Activated naive CD4-positive, alpha-beta T cell treated with anti-CD3 and anti-CD28 coated beads, Interleukin-2, amount 50 U/mL, for 24 hours (primary cell): Measurements from ENCODE around the gene USP25.
A peak's percentile ranks its signal among the peaks of the same experiment; 100 is the strongest.

Source experiments
- H3K27ac Mint-ChIP-seq: one replicate; pipeline ENCODE4 v1.8.0; 2021; ENCODE audit warnings: mild to moderate bottlenecking, mixed read lengths
- H3K27me3 Mint-ChIP-seq: one replicate; pipeline ENCODE4 v1.8.0; 2021; ENCODE audit warnings: mixed read lengths
- H3K36me3 Mint-ChIP-seq: one replicate; pipeline ENCODE4 v1.8.0; 2021; ENCODE audit warnings: mixed read lengths
- H3K4me1 Mint-ChIP-seq: one replicate; pipeline ENCODE4 v1.8.0; 2021; ENCODE audit warnings: mixed read lengths
- H3K4me3 Mint-ChIP-seq: one replicate; pipeline ENCODE4 v1.8.0; 2021; ENCODE audit warnings: mild to moderate bottlenecking, mixed read lengths
- H3K9me3 Mint-ChIP-seq: one replicate; pipeline ENCODE4 v1.8.0; 2021; ENCODE audit warnings: mixed read lengths

The USP25 gene

GRCh38 chr21:15748586-15748985, 18.8 kb downstream of the USP25 start:
- H3K4me3 Mint-ChIP-seq, result no peak overlapping the region

GRCh38 chr21:15749082-15749860, 19.5 kb downstream of the USP25 start:
- no peaks in the 10 kb centered on the region for H3K9me3 Mint-ChIP-seq
- H3K4me1 Mint-ChIP-seq, result peaks cover 86% of the 10 kb centered on the region
- H3K27ac Mint-ChIP-seq, result peak overlapping the region; percentile 75
- H3K36me3 Mint-ChIP-seq, result peaks cover 8% of the 10 kb centered on the region
- H3K4me3 Mint-ChIP-seq, result peak overlapping the region; percentile 51
- no peaks in the 10 kb centered on the region for H3K27me3 Mint-ChIP-seq

More at GRCh38 chr21:15748586-15748985, 18.8 kb downstream of the USP25 start:
- H3K4me1 Mint-ChIP-seq, result peaks cover 86% of the 10 kb centered on the region
- H3K9me3 Mint-ChIP-seq, result no peaks in the 10 kb centered on the region
- no peak overlapping the region for H3K27ac Mint-ChIP-seq
- no peaks in the 10 kb centered on the region for H3K27me3 Mint-ChIP-seq
- H3K36me3 Mint-ChIP-seq, result peaks cover 8% of the 10 kb centered on the region

- no peaks in the 10 kb centered on the region for H3K9me3 Mint-ChIP-seq
- peaks cover 87% of the 10 kb centered on the region for H3K4me1 Mint-ChIP-seq
- H3K36me3 Mint-ChIP-seq, result peaks cover 10% of the 10 kb centered on the region
- H3K27me3 Mint-ChIP-seq, result no peaks in the 10 kb centered on the region
- H3K27ac Mint-ChIP-seq, result peak overlapping the region; percentile 30
- H3K4me3 Mint-ChIP-seq, result peak overlapping the region; percentile 31
Measured at GRCh38 chr21:15749861-15750159, 20.0 kb downstream of the USP25 start.

GRCh38 chr21:15751037-15751436, 21.3 kb downstream of the USP25 start:
- no peaks in the 10 kb centered on the region for H3K27me3 Mint-ChIP-seq
- H3K36me3 Mint-ChIP-seq, result peaks cover 6% of the 10 kb centered on the region
- no peaks in the 10 kb centered on the region for H3K9me3 Mint-ChIP-seq
- peaks cover 89% of the 10 kb centered on the region for H3K4me1 Mint-ChIP-seq
- H3K27ac Mint-ChIP-seq, result peak overlapping the region; percentile 21
- no peak overlapping the region for H3K4me3 Mint-ChIP-seq

- Mint-ChIP-seq H3K27me3 (no peaks in the 10 kb centered on the region), H3K4me3 (no peak overlapping the region), H3K27ac (no peak overlapping the region), H3K4me1 (peaks cover 91% of the 10 kb centered on the region), H3K36me3 (peaks cover 6% of the 10 kb centered on the region), H3K9me3 (no peaks in the 10 kb centered on the region)
Measured at GRCh38 chr21:15751546-15751945, 21.8 kb downstream of the USP25 start.

GRCh38 chr21:15752763-15753407, 23.1 kb downstream of the USP25 start:
- Mint-ChIP-seq H3K4me1 (peaks cover 92% of the 10 kb centered on the region), H3K4me3 (no peak overlapping the region), H3K27ac (peak overlapping the region; percentile 38)

GRCh38 chr21:15753741-15754140, 24.0 kb downstream of the USP25 start:
- H3K9me3 Mint-ChIP-seq, result peaks cover 7% of the 10 kb centered on the region
- no peak overlapping the region for H3K27ac Mint-ChIP-seq
- H3K4me1 Mint-ChIP-seq, result peaks cover 94% of the 10 kb centered on the region
- H3K4me3 Mint-ChIP-seq, result no peak overlapping the region
- no peaks in the 10 kb centered on the region for H3K27me3 Mint-ChIP-seq
- H3K36me3 Mint-ChIP-seq, result peaks cover 20% of the 10 kb centered on the region

More at GRCh38 chr21:15752763-15753407, 23.1 kb downstream of the USP25 start:
- no peaks in the 10 kb centered on the region for H3K27me3 Mint-ChIP-seq
- H3K36me3 Mint-ChIP-seq, result peaks cover 17% of the 10 kb centered on the region
- H3K9me3 Mint-ChIP-seq, result peaks cover 7% of the 10 kb centered on the region

GRCh38 chr21:15754640-15755039, 24.9 kb downstream of the USP25 start:
- Mint-ChIP-seq H3K27ac (no peak overlapping the region), H3K9me3 (peaks cover 7% of the 10 kb centered on the region), H3K36me3 (peaks cover 16% of the 10 kb centered on the region), H3K4me1 (peaks cover 90% of the 10 kb centered on the region), H3K4me3 (peak overlapping the region; percentile 1), H3K27me3 (no peaks in the 10 kb centered on the region)

GRCh38 chr21:15755125-15755524, 25.3 kb downstream of the USP25 start:
- Mint-ChIP-seq H3K4me3 (no peak overlapping the region), H3K36me3 (peaks cover 17% of the 10 kb centered on the region), H3K27ac (no peak overlapping the region), H3K4me1 (peaks cover 90% of the 10 kb centered on the region), H3K9me3 (peaks cover 7% of the 10 kb centered on the region), H3K27me3 (no peaks in the 10 kb centered on the region)

- no peak overlapping the region for H3K4me3 Mint-ChIP-seq
- H3K27ac Mint-ChIP-seq, result no peak overlapping the region
- peaks cover 13% of the 10 kb centered on the region for H3K9me3 Mint-ChIP-seq
- H3K4me1 Mint-ChIP-seq, result peaks cover 91% of the 10 kb centered on the region
- H3K36me3 Mint-ChIP-seq, result peaks cover 35% of the 10 kb centered on the region
- no peaks in the 10 kb centered on the region for H3K27me3 Mint-ChIP-seq
Measured at GRCh38 chr21:15759469-15759868, 29.7 kb downstream of the USP25 start.

GRCh38 chr21:15761507-15762100, 31.8 kb downstream of the USP25 start:
- Mint-ChIP-seq H3K27ac (peak overlapping the region; percentile 44), H3K36me3 (peaks cover 38% of the 10 kb centered on the region)

GRCh38 chr21:15763359-15763758, 33.6 kb downstream of the USP25 start:
- peaks cover 82% of the 10 kb centered on the region for H3K4me1 Mint-ChIP-seq
- H3K27me3 Mint-ChIP-seq, result no peaks in the 10 kb centered on the region
- peaks cover 34% of the 10 kb centered on the region for H3K36me3 Mint-ChIP-seq
- H3K4me3 Mint-ChIP-seq, result no peak overlapping the region
- no peak overlapping the region for H3K27ac Mint-ChIP-seq
- H3K9me3 Mint-ChIP-seq, result peaks cover 6% of the 10 kb centered on the region

More at GRCh38 chr21:15761507-15762100, 31.8 kb downstream of the USP25 start:
- Mint-ChIP-seq H3K9me3 (peaks cover 13% of the 10 kb centered on the region), H3K27me3 (no peaks in the 10 kb centered on the region), H3K4me3 (peak overlapping the region; percentile 24), H3K4me1 (peaks cover 88% of the 10 kb centered on the region)

GRCh38 chr21:15764878-15765277, 35.1 kb downstream of the USP25 start:
- H3K4me3 Mint-ChIP-seq, result no peak overlapping the region
- H3K27me3 Mint-ChIP-seq, result no peaks in the 10 kb centered on the region
- peaks cover 6% of the 10 kb centered on the region for H3K9me3 Mint-ChIP-seq
- H3K4me1 Mint-ChIP-seq, result peaks cover 84% of the 10 kb centered on the region
- H3K27ac Mint-ChIP-seq, result no peak overlapping the region
- peaks cover 40% of the 10 kb centered on the region for H3K36me3 Mint-ChIP-seq

GRCh38 chr21:15766952-15767603, 37.3 kb downstream of the USP25 start:
- H3K4me3 Mint-ChIP-seq, result no peak overlapping the region
- no peak overlapping the region for H3K27ac Mint-ChIP-seq
- H3K9me3 Mint-ChIP-seq, result peaks cover 6% of the 10 kb centered on the region
- H3K36me3 Mint-ChIP-seq, result peaks cover 43% of the 10 kb centered on the region
- peaks cover 83% of the 10 kb centered on the region for H3K4me1 Mint-ChIP-seq
- no peaks in the 10 kb centered on the region for H3K27me3 Mint-ChIP-seq

- Mint-ChIP-seq H3K27me3 (no peaks in the 10 kb centered on the region), H3K4me3 (no peak overlapping the region), H3K36me3 (peaks cover 40% of the 10 kb centered on the region), H3K27ac (no peak overlapping the region), H3K4me1 (peaks cover 83% of the 10 kb centered on the region), H3K9me3 (peaks cover 1% of the 10 kb centered on the region)
Measured at GRCh38 chr21:15768045-15768601, 38.3 kb downstream of the USP25 start.
